HepG2 (cell line): ENCODE data around the gene OAF. TPM values are rescaled to one million over a fixed set of nuclear protein-coding genes. Genes with fewer than 3 reads are reported as not detected.
A peak's percentile ranks its signal among the peaks of the same experiment; 100 is the strongest.

Source experiments
- ATAC-seq: fragments of 200-7000 bp; cut with Tn5 transposase; 3 replicates; pipeline ENCODE4 v1.9.1; 2020; ENCODE audit warnings: mild to moderate bottlenecking, moderate library complexity
- BruUV-seq: library from RNA; stranded (reverse); fragments of 400-500 nt; replicated peaks from 2 replicates; lab custom pipeline; 2021; lab: Mats Ljungman, UMichigan
- CTCF ChIA-PET: fragments of 300-600 bp; formaldehyde crosslinking; extraction: SDS; loops from one replicate; lab custom pipeline; 2021; ENCODE audit warnings: low total read pairs, inconsistent platforms, low intra/inter-chr PET ratio; lab: Yijun Ruan, JAX
- POLR2A ChIA-PET: fragments of 350-600 bp; sonication (Branson Sonifier 250); formaldehyde crosslinking; loops from one replicate; lab custom pipeline; 2020; ENCODE audit warnings: antibody characterized with exemption, inconsistent platforms; lab: Yijun Ruan, JAX
- DNase-seq: peaks from one replicate; pipeline ENCODE4 v3.0.0-alpha.2; 2015; ENCODE audit warnings: low spot score
- FAIRE-seq: peaks from 3 replicates; lab custom pipeline; 2011; peaks lifted over from hg19 to GRCh38; lab: Jason Lieb, UNC
- H2AFZ ChIP-seq: one replicate; pipeline ENCODE4 v1.6.1; 2011; ENCODE audit warnings: low read length, inconsistent platforms
- H3K27ac ChIP-seq: fragments of 300-600 bp; 3 replicates; pipeline ENCODE4 v1.8.0; 2011; ENCODE audit warnings: mixed run types, mild to moderate bottlenecking, mixed read lengths, low read length, inconsistent platforms; ENCODE audit not compliant: insufficient read depth; ENCODE audit errors: extremely low read length
- H3K27me3 ChIP-seq, 2 experiments: fragments of 200-600 bp in 1 of 2; 2 replicates in 1 of 2; 3 replicates in 1 of 2; pipeline versions ENCODE4 v1.6.0 to v1.8.0; 2011; ENCODE audit warnings: low read length in 2 of 2, mild to moderate bottlenecking in 2 of 2, moderate library complexity in 2 of 2, inconsistent platforms in 1 of 2; ENCODE audit not compliant: insufficient read depth in 2 of 2, control insufficient read depth in 1 of 2
- H3K36me3 ChIP-seq, 2 experiments: fragments of 200-600 bp in 1 of 2; replicated peaks in 1 of 2; 2 replicates in 1 of 2; 3 replicates in 1 of 2; pipeline versions ENCODE4 v1.5.1 to v1.8.0; 2011; ENCODE audit warnings: low read length in 2 of 2, inconsistent platforms in 1 of 2; ENCODE audit not compliant: insufficient read depth in 2 of 2, control insufficient read depth in 1 of 2
- H3K4me1 ChIP-seq: 2 replicates; pipeline ENCODE4 v1.5.1; 2012; ENCODE audit warnings: low read length, inconsistent platforms; ENCODE audit not compliant: insufficient read depth
- H3K4me2 ChIP-seq: 2 replicates; pipeline ENCODE4 v1.6.0; 2011; ENCODE audit warnings: low read depth, low read length, inconsistent platforms
- H3K4me3 ChIP-seq, 3 experiments: fragments of 200-600 bp in 1 of 3; sonication (generic), shearing (Covaris generic) in 1 of 3; replicated peaks in 1 of 3; 2 replicates each; pipeline ENCODE4 v1.5.1; 2011 to 2016; ENCODE audit warnings: low read length in 3 of 3, inconsistent platforms in 2 of 3, low read depth in 2 of 3, mild to moderate bottlenecking in 2 of 3, control low read depth in 1 of 3, mixed read lengths in 1 of 3; ENCODE audit not compliant: insufficient read depth in 1 of 3
- H3K79me2 ChIP-seq: one replicate; pipeline ENCODE4 v1.6.1; 2011; ENCODE audit warnings: low read length, inconsistent platforms; ENCODE audit not compliant: insufficient read depth
- H3K9ac ChIP-seq: 2 replicates; pipeline ENCODE4 v1.6.0; 2011; ENCODE audit warnings: mild to moderate bottlenecking, low read depth, low read length, inconsistent platforms; ENCODE audit not compliant: insufficient read depth
- H3K9me3 ChIP-seq: 2 replicates; pipeline ENCODE4 v1.5.1; 2012; ENCODE audit warnings: mild to moderate bottlenecking, low read length
- H4K20me1 ChIP-seq: 2 replicates; pipeline ENCODE4 v1.6.0; 2011; ENCODE audit warnings: inconsistent platforms, mild to moderate bottlenecking, low read length, moderate library complexity; ENCODE audit not compliant: insufficient read depth
- AHR ChIP-seq: IDR thresholded peaks from 2 replicates; pipeline ENCODE4 v1.6.1; 2018; ENCODE audit warnings: missing genetic modification reagents, missing compliant biosample characterization
- AKAP8 ChIP-seq: sonication (generic); formaldehyde crosslinking; IDR thresholded peaks from 2 replicates; pipeline ENCODE4 v1.5.1; 2020; ENCODE audit warnings: mild to moderate bottlenecking, missing genetic modification reagents
- KMT2A ChIP-seq: sonication (generic); formaldehyde crosslinking; IDR thresholded peaks from 2 replicates; pipeline ENCODE4 v1.4.0; 2020; ENCODE audit warnings: missing genetic modification reagents
- ONECUT2 ChIP-seq: sonication (generic); formaldehyde crosslinking; IDR thresholded peaks from 2 replicates; pipeline ENCODE4 v1.4.0; 2020; ENCODE audit warnings: missing genetic modification reagents
- PAX8 ChIP-seq: sonication (generic); formaldehyde crosslinking; IDR thresholded peaks from 2 replicates; pipeline ENCODE4 v1.8.0; 2022; ENCODE audit warnings: mild to moderate bottlenecking, missing genetic modification reagents, borderline replicate concordance
- PHF8 ChIP-seq: sonication (generic); formaldehyde crosslinking; IDR thresholded peaks from 2 replicates; pipeline ENCODE4 v1.5.0; 2020; ENCODE audit warnings: missing genetic modification reagents
- RFXAP ChIP-seq: sonication (generic); formaldehyde crosslinking; IDR thresholded peaks from 2 replicates; pipeline ENCODE4 v1.4.0; 2020; ENCODE audit warnings: missing genetic modification reagents, borderline replicate concordance
- TBX2 ChIP-seq: sonication (generic); formaldehyde crosslinking; IDR thresholded peaks from 2 replicates; pipeline ENCODE4 v1.5.0; 2020; ENCODE audit warnings: missing genetic modification reagents, mild to moderate bottlenecking, borderline replicate concordance
- THAP7 ChIP-seq: sonication (generic); formaldehyde crosslinking; IDR thresholded peaks from 2 replicates; pipeline ENCODE4 v1.8.1; 2023; ENCODE audit warnings: mild to moderate bottlenecking, missing genetic modification reagents
- ZFP62 ChIP-seq: sonication (generic); formaldehyde crosslinking; IDR thresholded peaks from 2 replicates; pipeline ENCODE4 v1.4.0; 2020; ENCODE audit warnings: missing genetic modification reagents
- ZNF143 ChIP-seq: sonication (generic); formaldehyde crosslinking; IDR thresholded peaks from 2 replicates; pipeline ENCODE4 v1.4.0; 2020; ENCODE audit warnings: missing genetic modification reagents
- ZNF326 ChIP-seq: sonication (generic); formaldehyde crosslinking; IDR thresholded peaks from 2 replicates; pipeline ENCODE4 v1.4.0; 2020; ENCODE audit warnings: missing genetic modification reagents, borderline replicate concordance
- ZNF552 ChIP-seq: sonication (generic); formaldehyde crosslinking; IDR thresholded peaks from 2 replicates; pipeline ENCODE4 v1.9.0; 2022; ENCODE audit warnings: missing genetic modification reagents, mild to moderate bottlenecking, borderline replicate concordance
- ZNF577 ChIP-seq: sonication (generic); formaldehyde crosslinking; IDR thresholded peaks from 2 replicates; pipeline ENCODE4 v1.4.0; 2020; ENCODE audit warnings: mild to moderate bottlenecking, low read depth, missing genetic modification reagents, borderline replicate concordance
- ZSCAN22 ChIP-seq: sonication (generic); formaldehyde crosslinking; IDR thresholded peaks from 2 replicates; pipeline ENCODE4 v1.4.0; 2020; ENCODE audit warnings: mild to moderate bottlenecking, missing genetic modification reagents
- WGBS: methylation state at CpG from one replicate; pipeline ENCODE4 v1.1.6; 2017; ENCODE audit warnings: low lambda C conversion rate; 5-methylcytosine and 5-hydroxymethylcytosine counted together
- in situ Hi-C: cut with HindIII; loops from 2 replicates; pipeline ENCODE4 v1.10.0; 2017; ENCODE audit warnings: low pct_unique_long_range_greater_than_20kb; ENCODE audit not compliant: extremely low pct_ligation_motif_present
- intact Hi-C: fragments of 100-400 bp; cut with micrococcal nuclease; formaldehyde crosslinking; loops from one replicate; pipeline ENCODE4 v1.10.0; 2022; ENCODE audit not compliant: unreplicated experiment
- polyA plus RNA-seq, 8 experiments: library from polyadenylated mRNA; depleted of rRNA in 3 of 8; stranded (reverse) in 7 of 8; unstranded in 1 of 8; fragments of >200 nt; fragmentation: Illumina TruSeq in 4 of 8; extraction: Trizol in 4 of 8; gene quantifications; 2 replicates each; pipeline versions ENCODE4 v1.2.1 to v1.2.3, GENCODE V29; 2011 to 2016; ENCODE audit warnings: low read depth in 4 of 8, missing spikeins in 1 of 8, mixed read lengths in 1 of 8; ENCODE audit not compliant: insufficient read depth in 1 of 8
- total RNA-seq, 5 experiments: library from RNA; depleted of rRNA; stranded (reverse); fragments of >200 nt; fragmentation: Illumina TruSeq; extraction: Trizol; gene quantifications; 2 replicates each; pipeline ENCODE4 v1.2.3, GENCODE V29; 2016; ENCODE audit warnings: low read depth in 1 of 5

Gene OAF
- total and polyA plus RNA-seq, 2 of the 13 experiments (the other 11 are each of a cell fraction or from before 2014, with no cell fraction given) = 63.7 to 94.6 TPM

GRCh38 chr11:120181376-120181975 lies 29.4 kb upstream of the OAF start:
- Histone ChIP-seq H3K4me2 (no peak overlapping the region), H3K4me1 (peaks cover 68% of the 10 kb centered on the region), H3K36me3 (no peaks in the 10 kb centered on the region), H2AFZ (no peak overlapping the region), H4K20me1 (no peaks in the 10 kb centered on the region), H3K27ac (no peak overlapping the region), H3K79me2 (peaks cover 2% of the 10 kb centered on the region), H3K9me3 (no peaks in the 10 kb centered on the region), H3K9ac (no peak overlapping the region), H3K4me3 (no peak overlapping the region), H3K27me3 (no peaks in the 10 kb centered on the region)
- no peak for ATAC-seq
- no TSS peak for BruUV-seq
- TF ChIP-seq RFXAP = no peak
- no peak for TF ChIP-seq KMT2A
- TF ChIP-seq AKAP8 (CRISPR knock-in tag) = no peak
- no peak for TF ChIP-seq ZSCAN22
- no peak for TF ChIP-seq ZNF326 (CRISPR knock-in tag)
- intact Hi-C loops = loop anchor here (10.0 kb wide), 1 partner anchor 517 kb away; no protein-coding TSS in a partner anchor
- WGBS = 93% methylated on average over 9 of the region's 10 CpGs
- in situ Hi-C loops = no loop called here
- CTCF ChIA-PET = interaction anchor here (1.9 kb wide), 1 partner anchor 9 kb away, joined by 13 read pairs; no protein-coding TSS in a partner anchor
- POLR2A ChIA-PET = interaction anchor here (0.5 to 4.4 kb wide), 8 partner anchors 9 to 48 kb away, joined by 3 to 27 read pairs (median 5); no protein-coding TSS in a partner anchor
- FAIRE-seq = no peak
- DNase-seq = no peak

GRCh38 chr11:120182372-120182771 lies 28.5 kb upstream of the OAF start:
- intact Hi-C loops (loop anchor here (2.0 to 10.0 kb wide), 2 partner anchors 28 to 518 kb away; partner anchors contain the start of gene OAF), in situ Hi-C loops (no loop called here)
- ATAC-seq (no peak), FAIRE-seq (no peak), DNase-seq (no peak)
- H3K27me3 ChIP-seq = no peaks in the 10 kb centered on the region
- H3K4me3 ChIP-seq = no peak overlapping the region
- peaks cover 77% of the 10 kb centered on the region for H3K4me1 ChIP-seq
- H3K9me3 ChIP-seq = no peaks in the 10 kb centered on the region
- ChIA-PET POLR2A (interaction anchor here (2.3 to 6.3 kb wide), 3 partner anchors 11 to 26 kb away, joined by 11 to 160 read pairs (median 27); no protein-coding TSS in a partner anchor), CTCF (interaction anchor here (1.2 to 1.9 kb wide), 3 partner anchors 10 to 48 kb away, joined by 3 to 13 read pairs (median 5); no protein-coding TSS in a partner anchor)
- no peak overlapping the region for H2AFZ ChIP-seq
- peaks cover 2% of the 10 kb centered on the region for H3K79me2 ChIP-seq
- no TSS peak for BruUV-seq
- H3K36me3 ChIP-seq = no peaks in the 10 kb centered on the region
- WGBS = 14% methylated on average over 6 of the region's 7 CpGs
- peak overlapping the region; percentile 95 for H3K4me2 ChIP-seq
- no peaks in the 10 kb centered on the region for H4K20me1 ChIP-seq
- no peak overlapping the region for H3K9ac ChIP-seq
- TF ChIP-seq ZFP62 (no peak), ZNF143 (CRISPR knock-in tag) (0 out of 2 replicates have a peak, but pooled peaks have one; percentile 3), ZNF577 (CRISPR knock-in tag) (no peak), PAX8 (CRISPR knock-in tag) (no peak), TBX2 (CRISPR knock-in tag) (0 out of 2 replicates have a peak, but pooled peaks have one; percentile 5), PHF8 (CRISPR knock-in tag) (0 out of 2 replicates have a peak, but pooled peaks have one; percentile 1), ZNF552 (CRISPR knock-in tag) (no peak), ONECUT2 (no peak), AHR (CRISPR knock-in tag) (no peak), THAP7 (CRISPR knock-in tag) (no peak)
- no peak overlapping the region for H3K27ac ChIP-seq
